Measurements from ENCODE around the gene TLDC2. TPM values are rescaled to one million over a fixed set of nuclear protein-coding genes. Genes with fewer than 3 reads are reported as not detected.

TLDC2 gene
- total and polyA plus RNA-seq, 4 experiments from 2014 or later, result 0.52 TPM; not detected in 3

GRCh38 chr20:36845288-36845971, 30.5 kb upstream of the TLDC2 start:
- Mint-ChIP-seq H3K27me3 (no peaks in the 10 kb centered on the region), H3K36me3 (no peaks in the 10 kb centered on the region), H3K4me3 (no peak overlapping the region), H3K4me1 (peaks cover 9 to 20% (median 14%) of the 10 kb centered on the region in 4 donors), H3K27ac (peak overlapping the region in 1 of 7 donors; percentile 29), H3K9me3 (no peaks in the 10 kb centered on the region)
- Histone ChIP-seq H3K36me3 (ENCODE audit: insufficient read depth, low read length) (no peaks in the 10 kb centered on the region), H3K27ac (ENCODE audit: low read depth, low read length) (no peak overlapping the region), H3K27me3 (ENCODE audit: insufficient read depth, low read length) (no peaks in the 10 kb centered on the region), H3K9me3 (ENCODE audit: control insufficient read depth in 1 of 2, low read length in 2 of 2) (no peaks in the 10 kb centered on the region), H3K4me3 (ENCODE audit: low read length in 2 of 2) (no peak overlapping the region), H3K4me1 (ENCODE audit: insufficient read depth, low read length) (peaks cover 5% of the 10 kb centered on the region)
- DNase-seq, result no peak
- CTCF ChIA-PET (ENCODE audit: partially characterized antibody), result no interaction called here
- POLR2A ChIA-PET (ENCODE audit: partially characterized antibody), result no interaction called here
- intact Hi-C loops (cut with micrococcal nuclease), result no loop called here

DNA sequence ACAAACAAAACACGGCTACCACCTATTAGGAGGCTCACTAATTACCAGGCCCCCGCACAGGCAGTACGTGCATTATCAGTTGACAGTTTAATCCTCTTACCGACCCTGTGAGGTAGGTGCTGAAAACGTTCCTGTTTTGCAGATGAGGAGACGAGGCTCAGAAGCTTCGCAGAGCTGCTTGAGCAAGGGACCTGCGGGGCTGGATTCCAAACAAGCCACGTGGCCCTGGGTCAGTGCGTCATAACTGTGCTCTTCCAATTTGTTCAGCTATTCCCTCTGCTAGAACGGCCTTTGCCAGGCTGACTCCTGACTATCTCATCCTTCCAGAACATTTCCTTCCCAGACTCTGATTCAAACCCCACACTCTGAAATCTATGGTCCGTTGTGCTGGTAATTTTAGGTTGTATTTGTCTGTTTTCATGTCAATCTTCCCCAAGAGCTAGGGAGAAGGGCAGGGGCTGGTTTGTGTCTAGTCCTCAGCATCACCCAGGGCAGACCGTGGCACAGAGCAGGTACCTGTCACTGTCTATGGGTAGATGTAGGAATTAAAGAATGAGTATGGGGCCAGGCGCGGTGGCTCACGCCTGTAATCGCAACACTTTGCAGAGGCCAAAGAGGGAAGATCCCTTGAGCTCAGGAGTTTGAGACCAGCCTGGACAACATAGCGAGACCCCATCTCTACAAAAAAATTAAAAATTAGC, 28.8 kb upstream of the TLDC2 start:
- Histone ChIP-seq H3K4me1 (ENCODE audit: insufficient read depth, low read length) (peaks cover 5% of the 10 kb centered on the region), H3K36me3 (ENCODE audit: insufficient read depth, low read length) (no peaks in the 10 kb centered on the region), H3K9me3 (ENCODE audit: control insufficient read depth in 1 of 2, low read length in 2 of 2) (no peaks in the 10 kb centered on the region), H3K27ac (ENCODE audit: low read depth, low read length) (no peak overlapping the region), H3K4me3 (ENCODE audit: low read length in 2 of 2) (no peak overlapping the region), H3K27me3 (ENCODE audit: insufficient read depth, low read length) (no peaks in the 10 kb centered on the region)
- no peaks in the 10 kb centered on the region for H3K36me3 Mint-ChIP-seq
- no peak overlapping the region for H3K4me3 Mint-ChIP-seq
- ChIA-PET CTCF (ENCODE audit: partially characterized antibody) (no interaction called here), POLR2A (ENCODE audit: partially characterized antibody) (no interaction called here)
- no peaks in the 10 kb centered on the region for H3K27me3 Mint-ChIP-seq
- intact Hi-C loops (cut with micrococcal nuclease), result no loop called here
- peaks cover 0 to 3% (median 0%) of the 10 kb centered on the region in 8 donors for H3K9me3 Mint-ChIP-seq
- H3K27ac Mint-ChIP-seq, result no peak overlapping the region
- H3K4me1 Mint-ChIP-seq, result peaks cover 4 to 12% (median 8%) of the 10 kb centered on the region in 4 donors
- DNase-seq, result no peak

GRCh38 chr20:36847710-36848040, 28.3 kb upstream of the TLDC2 start:
- H3K36me3 ChIP-seq (ENCODE audit: insufficient read depth, low read length), result no peaks in the 10 kb centered on the region
- H3K9me3 Mint-ChIP-seq, result peaks cover 0 to 3% (median 0%) of the 10 kb centered on the region in 8 donors
- peaks cover 5% of the 10 kb centered on the region for H3K4me1 ChIP-seq (ENCODE audit: insufficient read depth, low read length)
- H3K27me3 Mint-ChIP-seq, result no peaks in the 10 kb centered on the region
- no peak overlapping the region for H3K4me3 ChIP-seq (ENCODE audit: low read length in 2 of 2)
- H3K4me1 Mint-ChIP-seq, result peaks cover 4 to 7% (median 6%) of the 10 kb centered on the region in 4 donors
- no peaks in the 10 kb centered on the region for H3K27me3 ChIP-seq (ENCODE audit: insufficient read depth, low read length)
- ChIA-PET POLR2A (ENCODE audit: partially characterized antibody) (no interaction called here), CTCF (ENCODE audit: partially characterized antibody) (no interaction called here)
- no peaks in the 10 kb centered on the region for H3K36me3 Mint-ChIP-seq
- H3K4me3 Mint-ChIP-seq, result no peak overlapping the region
- H3K27ac Mint-ChIP-seq, result no peak overlapping the region
- DNase-seq, result no peak
- H3K9me3 ChIP-seq (ENCODE audit: control insufficient read depth in 1 of 2, low read length in 2 of 2), result no peaks in the 10 kb centered on the region
- no peak overlapping the region for H3K27ac ChIP-seq (ENCODE audit: low read depth, low read length)
- intact Hi-C loops (cut with micrococcal nuclease), result no loop called here

DNA sequence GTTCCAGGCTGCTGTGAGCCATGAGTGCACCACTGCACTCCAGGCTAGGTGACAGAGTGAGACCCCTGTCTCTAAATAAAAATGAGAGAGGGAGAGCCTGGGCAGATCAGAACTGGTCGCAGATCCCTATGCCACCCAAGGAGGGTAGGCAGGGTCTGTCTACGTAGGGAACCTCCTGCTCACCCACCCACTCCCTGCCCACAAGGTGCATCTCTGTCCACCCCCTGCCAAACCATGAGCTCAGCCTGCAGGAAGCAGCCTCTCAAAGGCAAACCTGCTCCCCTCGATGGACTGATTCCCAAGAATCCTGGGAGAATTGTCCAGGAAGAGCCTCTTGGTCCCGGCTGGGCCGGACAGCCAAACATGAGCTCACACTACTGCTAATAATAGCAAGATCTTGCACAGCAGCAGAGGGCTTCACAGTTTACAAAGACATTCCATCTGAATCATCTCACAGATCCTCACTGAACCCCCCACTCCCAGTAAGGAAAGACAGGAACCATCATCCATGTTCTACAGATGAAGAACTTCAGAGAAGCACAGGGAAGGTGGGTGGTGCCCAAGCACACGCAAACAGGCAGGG, 27.8 kb upstream of the TLDC2 start:
- no peaks in the 10 kb centered on the region for H3K36me3 ChIP-seq (ENCODE audit: insufficient read depth, low read length)
- no peak for DNase-seq
- H3K27me3 ChIP-seq (ENCODE audit: insufficient read depth, low read length), result no peaks in the 10 kb centered on the region
- no peak overlapping the region for H3K4me3 ChIP-seq (ENCODE audit: low read length in 2 of 2)
- Mint-ChIP-seq H3K4me3 (no peak overlapping the region), H3K4me1 (peaks cover 4 to 6% (median 6%) of the 10 kb centered on the region in 4 donors), H3K36me3 (no peaks in the 10 kb centered on the region), H3K27ac (no peak overlapping the region), H3K9me3 (peaks cover 0 to 3% (median 0%) of the 10 kb centered on the region in 8 donors), H3K27me3 (no peaks in the 10 kb centered on the region)
- intact Hi-C loops (cut with micrococcal nuclease), result no loop called here
- ChIA-PET CTCF (ENCODE audit: partially characterized antibody) (no interaction called here), POLR2A (ENCODE audit: partially characterized antibody) (no interaction called here)
- H3K4me1 ChIP-seq (ENCODE audit: insufficient read depth, low read length), result peaks cover 5% of the 10 kb centered on the region
- no peaks in the 10 kb centered on the region for H3K9me3 ChIP-seq (ENCODE audit: control insufficient read depth in 1 of 2, low read length in 2 of 2)
- no peak overlapping the region for H3K27ac ChIP-seq (ENCODE audit: low read depth, low read length)

DNA sequence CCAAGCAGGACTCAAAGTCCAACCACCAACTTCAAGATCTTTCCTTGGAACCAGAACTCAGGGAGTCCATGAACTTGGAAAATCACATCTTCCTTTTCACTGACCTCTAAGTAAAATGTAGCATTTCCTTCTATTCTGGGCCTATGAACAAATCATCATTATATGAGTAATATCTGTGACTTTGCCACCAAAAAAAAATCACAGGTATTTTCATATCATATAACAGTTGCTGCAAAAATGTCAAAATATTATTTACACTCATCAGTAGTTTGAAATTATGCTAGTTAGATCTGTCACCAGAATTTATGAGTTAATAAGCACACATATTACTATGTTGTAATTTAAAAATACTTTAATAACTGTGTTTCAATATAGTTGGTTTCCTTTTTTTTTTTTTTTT, 27.3 kb upstream of the TLDC2 start:
- no peak overlapping the region for H3K27ac ChIP-seq (ENCODE audit: low read depth, low read length)
- peaks cover under 1% of the 10 kb centered on the region for H3K4me1 ChIP-seq (ENCODE audit: insufficient read depth, low read length)
- H3K4me3 ChIP-seq (ENCODE audit: low read length in 2 of 2), result no peak overlapping the region
- no peaks in the 10 kb centered on the region for H3K27me3 ChIP-seq (ENCODE audit: insufficient read depth, low read length)
- intact Hi-C loops (cut with micrococcal nuclease), result no loop called here
- peaks cover 0 to 3% (median 0%) of the 10 kb centered on the region in 8 donors for H3K9me3 Mint-ChIP-seq
- no peaks in the 10 kb centered on the region for H3K36me3 ChIP-seq (ENCODE audit: insufficient read depth, low read length)
- no peak overlapping the region for H3K4me3 Mint-ChIP-seq
- H3K4me1 Mint-ChIP-seq, result peaks cover 0 to 1% (median under 1%) of the 10 kb centered on the region in 4 donors
- no peaks in the 10 kb centered on the region for H3K27me3 Mint-ChIP-seq
- ChIA-PET POLR2A (ENCODE audit: partially characterized antibody) (no interaction called here), CTCF (ENCODE audit: partially characterized antibody) (interaction anchor here (1.5 kb wide), 1 partner anchor 13 kb away, joined by 4 read pairs; no protein-coding TSS in a partner anchor)
- no peak for DNase-seq
- H3K27ac Mint-ChIP-seq, result no peak overlapping the region
- no peaks in the 10 kb centered on the region for H3K9me3 ChIP-seq (ENCODE audit: control insufficient read depth in 1 of 2, low read length in 2 of 2)
- no peaks in the 10 kb centered on the region for H3K36me3 Mint-ChIP-seq

GRCh38 chr20:36849333-36850065, 26.4 kb upstream of the TLDC2 start:
- no peaks in the 10 kb centered on the region for H3K27me3 Mint-ChIP-seq
- intact Hi-C loops (cut with micrococcal nuclease), result no loop called here
- no peak overlapping the region for H3K27ac ChIP-seq (ENCODE audit: low read depth, low read length)
- no peak overlapping the region for H3K27ac Mint-ChIP-seq
- no peaks in the 10 kb centered on the region for H3K4me1 ChIP-seq (ENCODE audit: insufficient read depth, low read length)
- no peak for DNase-seq
- no peak overlapping the region for H3K4me3 Mint-ChIP-seq
- no peaks in the 10 kb centered on the region for H3K27me3 ChIP-seq (ENCODE audit: insufficient read depth, low read length)
- CTCF ChIA-PET (ENCODE audit: partially characterized antibody), result interaction anchor here (1.5 kb wide), 1 partner anchor 14 kb away, joined by 4 read pairs; no protein-coding TSS in a partner anchor
- H3K9me3 ChIP-seq (ENCODE audit: control insufficient read depth in 1 of 2, low read length in 2 of 2), result no peaks in the 10 kb centered on the region
- no peaks in the 10 kb centered on the region for H3K36me3 Mint-ChIP-seq
- no peaks in the 10 kb centered on the region for H3K4me1 Mint-ChIP-seq
- no peaks in the 10 kb centered on the region for H3K36me3 ChIP-seq (ENCODE audit: insufficient read depth, low read length)
- POLR2A ChIA-PET (ENCODE audit: partially characterized antibody), result no interaction called here
- no peak overlapping the region for H3K4me3 ChIP-seq (ENCODE audit: low read length in 2 of 2)
- H3K9me3 Mint-ChIP-seq, result peaks cover 0 to 3% (median 0%) of the 10 kb centered on the region in 8 donors

DNA sequence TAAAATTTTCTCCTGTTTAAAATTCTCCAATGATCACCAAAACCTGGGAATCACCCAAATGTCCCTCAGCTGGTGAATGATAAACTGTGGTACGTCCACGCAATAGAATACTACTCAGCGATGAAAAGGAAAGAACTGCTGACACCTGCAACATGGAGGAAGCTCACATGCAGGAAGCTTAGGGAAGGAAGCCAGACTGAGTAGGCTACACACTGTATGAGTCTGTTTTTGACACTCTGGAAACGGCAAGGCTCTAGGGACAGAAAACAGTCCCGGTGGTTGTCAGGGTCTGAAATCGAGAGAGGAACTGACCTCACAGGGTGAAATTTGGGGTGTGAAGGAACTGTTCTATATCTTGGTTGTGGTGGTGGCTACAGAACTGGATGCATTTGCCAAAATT, 25.2 kb upstream of the TLDC2 start:
- H3K4me3 Mint-ChIP-seq, result no peak overlapping the region
- intact Hi-C loops (cut with micrococcal nuclease), result no loop called here
- no peaks in the 10 kb centered on the region for H3K27me3 Mint-ChIP-seq
- no peak for DNase-seq
- H3K4me1 ChIP-seq (ENCODE audit: insufficient read depth, low read length), result peaks cover 3% of the 10 kb centered on the region
- H3K27me3 ChIP-seq (ENCODE audit: insufficient read depth, low read length), result no peaks in the 10 kb centered on the region
- H3K4me3 ChIP-seq (ENCODE audit: low read length in 2 of 2), result no peak overlapping the region
- CTCF ChIA-PET (ENCODE audit: partially characterized antibody), result no interaction called here
- H3K36me3 Mint-ChIP-seq, result no peaks in the 10 kb centered on the region
- POLR2A ChIA-PET (ENCODE audit: partially characterized antibody), result no interaction called here
- no peaks in the 10 kb centered on the region for H3K4me1 Mint-ChIP-seq
- no peaks in the 10 kb centered on the region for H3K9me3 ChIP-seq (ENCODE audit: control insufficient read depth in 1 of 2, low read length in 2 of 2)
- H3K36me3 ChIP-seq (ENCODE audit: insufficient read depth, low read length), result no peaks in the 10 kb centered on the region
- H3K9me3 Mint-ChIP-seq, result peaks cover 0 to 3% (median 0%) of the 10 kb centered on the region in 8 donors
- H3K27ac ChIP-seq (ENCODE audit: low read depth, low read length), result no peak overlapping the region
- no peak overlapping the region for H3K27ac Mint-ChIP-seq

Measured in CD4-positive, alpha-beta memory T cell (primary cell).